ENCODE results near the gene LRP1B. TPM values are rescaled to one million over a fixed set of nuclear protein-coding genes. Genes with fewer than 3 reads are reported as not detected.

The LRP1B gene
- total RNA-seq, 6 experiments from 2014 or later, result 0.06 to 1.7 (median 0.15) TPM; not detected in 1

DNA sequence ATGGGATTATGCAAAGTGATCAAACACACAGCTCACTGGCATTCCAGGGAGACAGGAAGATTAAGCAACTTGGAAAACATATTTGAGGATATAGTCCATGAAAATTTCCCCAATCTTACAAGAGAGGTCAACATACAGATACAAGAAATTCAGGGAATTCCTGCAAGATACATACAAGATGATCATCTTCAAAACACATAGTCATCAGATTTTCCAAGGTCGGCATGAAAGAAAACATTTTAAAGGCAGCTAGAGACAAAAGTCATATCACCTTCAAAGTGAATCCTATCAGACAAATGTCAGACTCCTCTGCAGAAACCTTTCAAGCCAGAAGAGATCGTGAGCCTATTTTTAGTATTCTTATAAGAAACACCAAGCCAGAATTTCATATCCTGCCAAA is 1188.5 kb downstream of the LRP1B start:
- Histone ChIP-seq H3K36me3 (no peaks in the 10 kb centered on the region), H3K27me3 (no peaks in the 10 kb centered on the region), H3K4me3 (no peak overlapping the region), H3K9me3 (no peaks in the 10 kb centered on the region), H3K27ac (no peak overlapping the region), H3K4me1 (no peaks in the 10 kb centered on the region)
- ATAC-seq, result no peak
- TF ChIP-seq CTCF (IDR thresholded peaks at IDR 0.05), result no peak
- no peak for TF ChIP-seq POLR2A (IDR thresholded peaks at IDR 0.05)
- intact Hi-C loops (cut with DNase I), result no loop called here
- DNase-seq, result no peak
- WGBS (ENCODE audit: insufficient coverage, low coverage, low lambda C conversion rate, missing lambda C conversion rate), result 55% methylated on average over 2 of the region's 2 CpGs

- Histone ChIP-seq H3K9me3 (no peaks in the 10 kb centered on the region), H3K27me3 (no peaks in the 10 kb centered on the region), H3K4me1 (no peaks in the 10 kb centered on the region), H3K4me3 (no peak overlapping the region), H3K27ac (no peak overlapping the region), H3K36me3 (no peaks in the 10 kb centered on the region)
- intact Hi-C loops (cut with DNase I), result no loop called here
- ATAC-seq, result no peak
- WGBS (ENCODE audit: insufficient coverage, low coverage, low lambda C conversion rate, missing lambda C conversion rate), result 58% methylated on average over 5 of the region's 5 CpGs
- DNase-seq, result no peak
- no peak for TF ChIP-seq POLR2A (IDR thresholded peaks at IDR 0.05)
- TF ChIP-seq CTCF (IDR thresholded peaks at IDR 0.05), result no peak
Measured at GRCh38 chr2:140929849-140930248, 1201.0 kb downstream of the LRP1B start.

GRCh38 chr2:140918426-140918825 is 1212.4 kb downstream of the LRP1B start:
- Histone ChIP-seq H3K27ac (no peak overlapping the region), H3K9me3 (no peaks in the 10 kb centered on the region), H3K4me1 (no peaks in the 10 kb centered on the region), H3K36me3 (no peaks in the 10 kb centered on the region), H3K27me3 (no peaks in the 10 kb centered on the region), H3K4me3 (no peak overlapping the region)
- 50% methylated on average over 3 of the region's 3 CpGs for WGBS (ENCODE audit: insufficient coverage, low coverage, low lambda C conversion rate, missing lambda C conversion rate)
- ATAC-seq (no peak), DNase-seq (no peak)
- intact Hi-C loops (cut with DNase I), result no loop called here
- no peak for TF ChIP-seq CTCF (IDR thresholded peaks at IDR 0.05)
- TF ChIP-seq POLR2A (IDR thresholded peaks at IDR 0.05), result no peak

- no peaks in the 10 kb centered on the region for H3K36me3 ChIP-seq
- H3K27ac ChIP-seq, result no peak overlapping the region
- intact Hi-C loops (cut with DNase I), result no loop called here
- no peaks in the 10 kb centered on the region for H3K4me1 ChIP-seq
- ATAC-seq (no peak), DNase-seq (no peak)
- no peaks in the 10 kb centered on the region for H3K27me3 ChIP-seq
- TF ChIP-seq CTCF (IDR thresholded peaks at IDR 0.05), result no peak
- TF ChIP-seq POLR2A (IDR thresholded peaks at IDR 0.05), result no peak
- H3K4me3 ChIP-seq, result no peak overlapping the region
- no peaks in the 10 kb centered on the region for H3K9me3 ChIP-seq
Measured at GRCh38 chr2:140916410-140916809, 1214.4 kb downstream of the LRP1B start.

GRCh38 chr2:140910683-140911082 is 1220.1 kb downstream of the LRP1B start:
- no peaks in the 10 kb centered on the region for H3K4me1 ChIP-seq
- DNase-seq, result no peak
- H3K36me3 ChIP-seq, result no peaks in the 10 kb centered on the region
- no peak for ATAC-seq
- no peaks in the 10 kb centered on the region for H3K9me3 ChIP-seq
- H3K27me3 ChIP-seq, result no peaks in the 10 kb centered on the region
- intact Hi-C loops (cut with DNase I), result no loop called here
- TF ChIP-seq CTCF (IDR thresholded peaks at IDR 0.05) (no peak), POLR2A (IDR thresholded peaks at IDR 0.05) (no peak)
- H3K4me3 ChIP-seq, result no peak overlapping the region
- no peak overlapping the region for H3K27ac ChIP-seq

Data from right lobe of liver (tissue), 6 donors.